GM10266 (cell line): ENCODE results near the gene RFC5.

Source experiments
- DNase-seq: peaks from one replicate; pipeline ENCODE4 v3.0.0; 2012; ENCODE audit errors: extremely low spot score
- CTCF ChIP-seq: IDR thresholded peaks from 2 replicates; pipeline ENCODE4 v1.5.1; 2012; ENCODE audit warnings: mild to moderate bottlenecking, low read depth; ENCODE audit not compliant: control insufficient read depth, insufficient read depth; ENCODE audit errors: missing control alignments

The RFC5 gene

GRCh38 chr12:118016424-118017264, at the start of gene RFC5:
Gene RFC5, plus strand, starts transcription at chr12:118016703. Its CDS starts 125 bp downstream, at chr12:118016828.
- no peak for TF ChIP-seq CTCF

GRCh38 chr12:117967043-117967442, 49.5 kb upstream of the RFC5 start:
- no peak for DNase-seq
- TF ChIP-seq CTCF, result no peak

More at GRCh38 chr12:118016424-118017264, at the start of gene RFC5:
- peak; percentile 97 for DNase-seq

GRCh38 chr12:117967512-117967911, 49.0 kb upstream of the RFC5 start:
- TF ChIP-seq CTCF, result no peak
- no peak for DNase-seq

- DNase-seq, result no peak
- no peak for TF ChIP-seq CTCF
These were observed 48.2 kb upstream of the RFC5 start for GRCh38 chr12:117968151-117968789.

GRCh38 chr12:117968826-117969659, 47.5 kb upstream of the RFC5 start, which contains the start of gene KSR2:
Gene KSR2, minus strand, starts transcription at chr12:117968990. Its CDS starts 735 bp downstream, at chr12:117968255.
- no peak for TF ChIP-seq CTCF
- DNase-seq, result peak; percentile 86

- no peak for TF ChIP-seq CTCF
- no peak for DNase-seq
These were observed 46.2 kb upstream of the RFC5 start for GRCh38 chr12:117970334-117970733.
